Keratinocyte (primary cell): Measurements from ENCODE around the gene CFAP300. TPM values are rescaled to one million over a fixed set of nuclear protein-coding genes. Genes with fewer than 3 reads are reported as not detected.

Experiments used
- DNase-seq: peaks from one replicate; pipeline ENCODE4 v3.0.0-alpha.2; 2011; ENCODE audit warnings: low read depth, missing footprints, low spot score
- FAIRE-seq: peaks from 2 replicates; lab custom pipeline; 2011; peaks lifted over from hg19 to GRCh38; lab: Jason Lieb, UNC
- H2AFZ ChIP-seq: 2 replicates; pipeline ENCODE4 v1.6.0; 2012; ENCODE audit warnings: low read length, control low read depth, inconsistent platforms; ENCODE audit not compliant: control insufficient read depth
- H3K27ac ChIP-seq: 2 replicates; pipeline ENCODE4 v1.5.1; 2011; ENCODE audit warnings: low read length; ENCODE audit not compliant: control insufficient read depth, insufficient read depth
- H3K27me3 ChIP-seq: 3 replicates; pipeline ENCODE4 v1.6.0; 2011; ENCODE audit warnings: low read length; ENCODE audit not compliant: control insufficient read depth, insufficient read depth; ENCODE audit errors: extremely low read depth
- H3K36me3 ChIP-seq, 2 experiments: 2 replicates in 1 of 2; 3 replicates in 1 of 2; pipeline ENCODE4 v1.5.1; 2011; ENCODE audit warnings: low read length in 2 of 2, mild to moderate bottlenecking in 1 of 2; ENCODE audit not compliant: control insufficient read depth in 2 of 2, insufficient read depth in 2 of 2; ENCODE audit errors: extremely low read depth in 1 of 2
- H3K4me1 ChIP-seq: 3 replicates; pipeline ENCODE4 v1.5.1; 2011; ENCODE audit warnings: low read length; ENCODE audit not compliant: control insufficient read depth, insufficient read depth; ENCODE audit errors: extremely low read depth
- H3K4me2 ChIP-seq: 3 replicates; pipeline ENCODE4 v1.6.0; 2011; ENCODE audit warnings: low read depth, low read length; ENCODE audit not compliant: control insufficient read depth, insufficient read depth; ENCODE audit errors: extremely low read depth
- H3K4me3 ChIP-seq, 3 experiments: fragments of 200-600 bp in 1 of 3; sonication (generic) in 1 of 3; 2 replicates in 2 of 3; 3 replicates in 1 of 3; pipeline ENCODE4 v1.5.1; 2011 to 2016; ENCODE audit warnings: low read length in 3 of 3, mild to moderate bottlenecking in 3 of 3, control low read depth in 2 of 3, inconsistent platforms in 1 of 3, low read depth in 1 of 3, mixed read lengths in 1 of 3, mixed run types in 1 of 3, moderate library complexity in 1 of 3; ENCODE audit not compliant: control insufficient read depth in 2 of 3, insufficient read depth in 2 of 3; ENCODE audit errors: extremely low read depth in 1 of 3
- H3K79me2 ChIP-seq: 2 replicates; pipeline ENCODE4 v1.6.0; 2012; ENCODE audit warnings: low read length; ENCODE audit not compliant: control insufficient read depth, insufficient read depth
- H3K9ac ChIP-seq: 3 replicates; pipeline ENCODE4 v1.6.0; 2011; ENCODE audit warnings: low read length; ENCODE audit not compliant: control insufficient read depth, insufficient read depth; ENCODE audit errors: extremely low read depth
- H3K9me1 ChIP-seq: 3 replicates; pipeline ENCODE4 v1.6.0; 2011; ENCODE audit warnings: low read length; ENCODE audit not compliant: control insufficient read depth, insufficient read depth; ENCODE audit errors: extremely low read depth
- H3K9me3 ChIP-seq: 2 replicates; pipeline ENCODE4 v1.5.1; 2012; ENCODE audit warnings: low read depth, low read length; ENCODE audit not compliant: control insufficient read depth
- H4K20me1 ChIP-seq: 3 replicates; pipeline ENCODE4 v1.6.0; 2011; ENCODE audit warnings: low read length; ENCODE audit not compliant: control insufficient read depth, insufficient read depth; ENCODE audit errors: extremely low read depth
- EZH2 ChIP-seq: IDR thresholded peaks from one replicate; pipeline ENCODE4 v1.6.1; 2012; ENCODE audit warnings: inconsistent platforms, mild to moderate bottlenecking, low read length, moderate library complexity
- dilution Hi-C: fragments of 300-500 bp; cut with MboI; formaldehyde crosslinking; loops from one replicate; pipeline ENCODE4 v1.7.0; 2020; ENCODE audit warnings: low sequenced_read_pairs; ENCODE audit not compliant: extremely low pct_ligation_motif_present
- polyA plus RNA-seq, 5 experiments: library from polyadenylated mRNA; depleted of rRNA in 3 of 5; stranded (reverse) in 3 of 5; stranded (forward) in 1 of 5; unstranded in 1 of 5; fragments of >200 nt; gene quantifications; 1 replicate in 1 of 5; 2 replicates in 3 of 5; 3 replicates in 1 of 5; pipeline versions ENCODE4 v1.2.1 to v1.2.3, GENCODE V29; 2011 to 2012; ENCODE audit warnings: missing spikeins in 2 of 5, low read depth in 1 of 5, low replicate concordance in 1 of 5
- TF ChIP-seq, protein P1 (sequence below), 3 experiments: IDR thresholded peaks in 1 of 3; conservative IDR thresholded peaks in 1 of 3; optimal IDR thresholded peaks in 1 of 3; 2 replicates in 2 of 3; 3 replicates in 1 of 3; pipeline versions ENCODE3 to v1.5.1; 2011; ENCODE audit warnings: low read length in 3 of 3, mild to moderate bottlenecking in 3 of 3, moderate library complexity in 2 of 3, control low read depth in 1 of 3, inconsistent platforms in 1 of 3; ENCODE audit not compliant: insufficient read depth in 2 of 3; ENCODE audit errors: extremely low read depth in 1 of 3

The CFAP300 gene
- polyA plus RNA-seq, 1 donor (not counting 4 experiments of a cell fraction or from before 2014, with no cell fraction given) = 2.6 TPM

DNA sequence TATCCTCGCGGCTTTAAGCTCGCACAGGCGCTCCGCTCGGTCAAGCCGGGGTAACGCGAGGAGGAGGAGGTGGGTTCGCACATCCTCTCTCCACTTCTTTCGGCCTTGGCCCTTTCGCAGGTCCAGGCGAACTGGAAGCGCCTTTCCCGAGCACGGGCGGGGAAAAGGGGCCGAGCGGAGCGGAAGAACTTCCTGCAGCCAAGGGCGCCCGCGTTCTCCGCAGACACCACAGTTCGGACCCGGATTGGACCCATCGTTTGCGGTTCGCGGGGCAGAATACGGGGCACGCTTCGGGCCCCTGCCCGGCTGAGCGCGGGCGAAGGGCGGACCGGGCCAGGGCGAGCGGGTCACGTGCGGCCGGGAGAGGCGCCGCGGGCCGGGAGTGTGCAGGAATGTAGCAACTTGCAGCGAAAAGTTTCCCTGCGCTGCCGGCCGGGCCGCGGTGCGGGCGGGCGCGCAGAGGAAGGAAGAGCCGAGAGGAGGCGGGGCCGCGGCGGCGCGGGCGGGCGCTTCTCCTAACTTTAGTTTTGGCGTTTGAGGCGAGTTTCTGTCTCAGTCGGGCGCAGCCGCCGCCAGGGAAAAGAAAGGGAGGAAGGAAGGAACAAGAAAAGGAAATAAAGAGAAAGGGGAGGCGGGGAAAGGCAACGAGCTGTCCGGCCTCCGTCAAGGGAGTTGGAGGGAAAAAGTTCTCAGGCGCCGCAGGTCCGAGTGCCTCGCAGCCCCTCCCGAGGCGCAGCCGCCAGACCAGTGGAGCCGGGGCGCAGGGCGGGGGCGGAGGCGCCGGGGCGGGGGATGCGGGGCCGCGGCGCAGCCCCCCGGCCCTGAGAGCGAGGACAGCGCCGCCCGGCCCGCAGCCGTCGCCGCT, 62.9 kb downstream of the CFAP300 start, which contains the start of gene YAP1:
TSS of gene YAP1 (plus strand) at position 552 of the 865 bp plus-strand sequence. CDS start 402 bp downstream, outside the sequence.
- Histone ChIP-seq H3K9me1 (no peaks in the 10 kb centered on the region), H3K36me3 (no peaks in the 10 kb centered on the region), H3K4me2 (peak within 1 kb of the TSS; percentile 93), H3K4me3 (peak within 1 kb of the TSS; percentile 67 to 93 (median 67)), H3K79me2 (peaks cover 35% of the 10 kb centered on the region), H4K20me1 (no peaks in the 10 kb centered on the region), H2AFZ (peak within 1 kb of the TSS; percentile 86), H3K27ac (peak within 1 kb of the TSS; percentile 92), H3K27me3 (no peaks in the 10 kb centered on the region), H3K9me3 (no peaks in the 10 kb centered on the region), H3K4me1 (peaks cover 19% of the 10 kb centered on the region), H3K9ac (peak within 1 kb of the TSS; percentile 86)
- TF ChIP-seq, protein P1, sequence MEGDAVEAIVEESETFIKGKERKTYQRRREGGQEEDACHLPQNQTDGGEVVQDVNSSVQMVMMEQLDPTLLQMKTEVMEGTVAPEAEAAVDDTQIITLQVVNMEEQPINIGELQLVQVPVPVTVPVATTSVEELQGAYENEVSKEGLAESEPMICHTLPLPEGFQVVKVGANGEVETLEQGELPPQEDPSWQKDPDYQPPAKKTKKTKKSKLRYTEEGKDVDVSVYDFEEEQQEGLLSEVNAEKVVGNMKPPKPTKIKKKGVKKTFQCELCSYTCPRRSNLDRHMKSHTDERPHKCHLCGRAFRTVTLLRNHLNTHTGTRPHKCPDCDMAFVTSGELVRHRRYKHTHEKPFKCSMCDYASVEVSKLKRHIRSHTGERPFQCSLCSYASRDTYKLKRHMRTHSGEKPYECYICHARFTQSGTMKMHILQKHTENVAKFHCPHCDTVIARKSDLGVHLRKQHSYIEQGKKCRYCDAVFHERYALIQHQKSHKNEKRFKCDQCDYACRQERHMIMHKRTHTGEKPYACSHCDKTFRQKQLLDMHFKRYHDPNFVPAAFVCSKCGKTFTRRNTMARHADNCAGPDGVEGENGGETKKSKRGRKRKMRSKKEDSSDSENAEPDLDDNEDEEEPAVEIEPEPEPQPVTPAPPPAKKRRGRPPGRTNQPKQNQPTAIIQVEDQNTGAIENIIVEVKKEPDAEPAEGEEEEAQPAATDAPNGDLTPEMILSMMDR (optimal IDR thresholded peaks at IDR 0.05 in 1 of 3, IDR thresholded peaks at IDR 0.05 in 1 of 3, conservative IDR thresholded peaks at IDR 0.05 in 1 of 3; ENCODE audit: extremely low read depth in 1 of 3, insufficient read depth in 2 of 3, low read length in 3 of 3) = no peak
- no peak for TF ChIP-seq EZH2
- DNase-seq (no peak), FAIRE-seq (no peak)
- dilution Hi-C loops = no loop called here

DNA sequence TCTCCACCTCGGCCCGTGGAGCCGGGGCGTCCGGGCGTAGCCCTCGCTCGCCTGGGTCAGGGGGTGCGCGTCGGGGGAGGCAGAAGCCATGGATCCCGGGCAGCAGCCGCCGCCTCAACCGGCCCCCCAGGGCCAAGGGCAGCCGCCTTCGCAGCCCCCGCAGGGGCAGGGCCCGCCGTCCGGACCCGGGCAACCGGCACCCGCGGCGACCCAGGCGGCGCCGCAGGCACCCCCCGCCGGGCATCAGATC, 63.4 kb downstream of the CFAP300 start:
- no peak overlapping the region for H2AFZ ChIP-seq
- dilution Hi-C loops = no loop called here
- TF ChIP-seq EZH2 = no peak
- TF ChIP-seq, protein P1 (optimal IDR thresholded peaks at IDR 0.05 in 1 of 3, IDR thresholded peaks at IDR 0.05 in 1 of 3, conservative IDR thresholded peaks at IDR 0.05 in 1 of 3; ENCODE audit: extremely low read depth in 1 of 3, insufficient read depth in 2 of 3, low read length in 3 of 3) = no peak
- H3K4me3 ChIP-seq = peak overlapping the region; percentile 67 to 93 (median 67)
- H3K27ac ChIP-seq = peak overlapping the region; percentile 92
- no peaks in the 10 kb centered on the region for H3K27me3 ChIP-seq
- DNase-seq (no peak), FAIRE-seq (no peak)
- peaks cover 24% of the 10 kb centered on the region for H3K4me1 ChIP-seq
- peaks cover 40% of the 10 kb centered on the region for H3K79me2 ChIP-seq
- peaks cover 0 to 2% of the 10 kb centered on the region in 2 experiments for H3K36me3 ChIP-seq
- no peaks in the 10 kb centered on the region for H4K20me1 ChIP-seq
- no peaks in the 10 kb centered on the region for H3K9me1 ChIP-seq
- H3K9me3 ChIP-seq = no peaks in the 10 kb centered on the region
- H3K9ac ChIP-seq = peak overlapping the region; percentile 86
- H3K4me2 ChIP-seq = no peak overlapping the region
